ENCODE data around the gene CRKL.

DNA sequence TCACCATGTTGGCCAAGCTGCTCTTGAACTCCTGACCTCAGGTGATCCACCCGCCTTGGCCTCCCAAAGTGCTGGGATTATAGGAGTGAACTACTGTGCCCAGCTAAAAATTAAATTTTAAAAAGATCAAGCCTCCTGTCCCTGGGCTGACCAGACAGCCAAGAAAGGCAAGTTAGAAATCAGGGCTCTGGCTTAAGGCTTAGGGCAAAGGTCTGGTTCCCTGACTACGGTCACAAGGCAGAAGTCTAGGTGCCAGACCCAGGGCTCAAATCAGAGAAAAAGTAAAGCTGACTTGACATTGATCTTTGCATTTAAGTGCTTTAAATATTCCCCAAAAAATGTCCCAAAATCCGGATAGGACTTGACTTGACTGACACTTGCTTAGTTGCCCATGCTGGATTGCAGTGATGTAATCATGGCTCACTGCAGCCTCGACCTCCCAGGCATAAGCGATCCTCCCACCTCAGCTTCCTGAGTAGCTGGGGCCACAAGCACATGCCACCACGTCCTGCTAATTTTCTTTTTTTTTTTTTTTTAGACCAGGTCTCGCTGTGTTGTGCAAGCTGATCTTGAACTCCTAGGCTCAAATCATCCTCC is 17.3 kb upstream of the CRKL start:
- TF ChIP-seq, protein P1, sequence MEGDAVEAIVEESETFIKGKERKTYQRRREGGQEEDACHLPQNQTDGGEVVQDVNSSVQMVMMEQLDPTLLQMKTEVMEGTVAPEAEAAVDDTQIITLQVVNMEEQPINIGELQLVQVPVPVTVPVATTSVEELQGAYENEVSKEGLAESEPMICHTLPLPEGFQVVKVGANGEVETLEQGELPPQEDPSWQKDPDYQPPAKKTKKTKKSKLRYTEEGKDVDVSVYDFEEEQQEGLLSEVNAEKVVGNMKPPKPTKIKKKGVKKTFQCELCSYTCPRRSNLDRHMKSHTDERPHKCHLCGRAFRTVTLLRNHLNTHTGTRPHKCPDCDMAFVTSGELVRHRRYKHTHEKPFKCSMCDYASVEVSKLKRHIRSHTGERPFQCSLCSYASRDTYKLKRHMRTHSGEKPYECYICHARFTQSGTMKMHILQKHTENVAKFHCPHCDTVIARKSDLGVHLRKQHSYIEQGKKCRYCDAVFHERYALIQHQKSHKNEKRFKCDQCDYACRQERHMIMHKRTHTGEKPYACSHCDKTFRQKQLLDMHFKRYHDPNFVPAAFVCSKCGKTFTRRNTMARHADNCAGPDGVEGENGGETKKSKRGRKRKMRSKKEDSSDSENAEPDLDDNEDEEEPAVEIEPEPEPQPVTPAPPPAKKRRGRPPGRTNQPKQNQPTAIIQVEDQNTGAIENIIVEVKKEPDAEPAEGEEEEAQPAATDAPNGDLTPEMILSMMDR (IDR thresholded peaks at IDR 0.05; ENCODE audit: low read depth, low read length), result no peak
- no peak for TF ChIP-seq EZH2phosphoT487 (IDR thresholded peaks at IDR 0.05; ENCODE audit: low read depth)
